Liver (tissue), 9 donors: ENCODE results near the gene CHRD. TPM values are rescaled to one million over a fixed set of nuclear protein-coding genes. Genes with fewer than 3 reads are reported as not detected.

Experiments used
- DNase-seq: peaks from one replicate; pipeline ENCODE4 v3.0.0-alpha.2; 2017; ENCODE audit warnings: low spot score
- H3K27ac ChIP-seq, 2 donors: one replicate each; pipeline ENCODE4 v1.7.0; 2013; ENCODE audit warnings: inconsistent platforms in 2 of 2, low read length in 2 of 2, control low read depth in 1 of 2, low read depth in 1 of 2, mild to moderate bottlenecking in 1 of 2
- H3K27me3 ChIP-seq, 4 donors: one replicate each; pipeline versions ENCODE4 v1.6.1 to v1.7.0; 2013; ENCODE audit warnings: low read length in 3 of 4, inconsistent platforms in 1 of 4, mild to moderate bottlenecking in 1 of 4, moderate library complexity in 1 of 4; ENCODE audit not compliant: control insufficient read depth in 4 of 4, insufficient read depth in 4 of 4
- H3K36me3 ChIP-seq, 4 donors: one replicate each; pipeline versions ENCODE4 v1.6.1 to v1.7.0; 2013; ENCODE audit warnings: low read length in 3 of 4, mild to moderate bottlenecking in 3 of 4, low read depth in 1 of 4, moderate library complexity in 1 of 4; ENCODE audit not compliant: control insufficient read depth in 4 of 4, insufficient read depth in 3 of 4
- H3K4me1 ChIP-seq, 4 donors: one replicate each; pipeline versions ENCODE4 v1.6.1 to v1.7.0; 2013; ENCODE audit warnings: low read length in 3 of 4, mild to moderate bottlenecking in 3 of 4, moderate library complexity in 1 of 4; ENCODE audit not compliant: control insufficient read depth in 4 of 4, insufficient read depth in 4 of 4
- H3K4me3 ChIP-seq, 3 donors: one replicate each; pipeline versions ENCODE4 v1.6.1 to v1.7.0; 2013; ENCODE audit warnings: low read length in 3 of 3, control low read depth in 1 of 3, low read depth in 1 of 3, mild to moderate bottlenecking in 1 of 3
- H3K9ac ChIP-seq, 2 donors: one replicate each; pipeline ENCODE4 v1.7.0; 2013; ENCODE audit warnings: low read length in 2 of 2, mild to moderate bottlenecking in 2 of 2, moderate library complexity in 2 of 2, control low read depth in 1 of 2, low read depth in 1 of 2
- H3K9me3 ChIP-seq, 4 donors: one replicate each; pipeline versions ENCODE4 v1.6.1 to v1.7.0; 2013; ENCODE audit warnings: low read length in 3 of 4; ENCODE audit not compliant: control insufficient read depth in 4 of 4
- ATF3 ChIP-seq: IDR thresholded peaks from 2 replicates; pipeline ENCODE4 v1.6.1; 2016; ENCODE audit warnings: antibody characterized with exemption
- CTCF ChIP-seq: fragments of 150-350 bp; IDR thresholded peaks from 2 replicates; pipeline ENCODE4 v1.5.1; 2017; ENCODE audit warnings: improper control_type of control experiment, low read depth, low read length; ENCODE audit not compliant: missing input control
- GABPA ChIP-seq, 2 donors: IDR thresholded peaks in 1 of 2; conservative IDR thresholded peaks in 1 of 2; 2 replicates each; pipeline ENCODE4 v1.6.1; 2016; ENCODE audit warnings: antibody characterized with exemption in 2 of 2, mild to moderate bottlenecking in 1 of 2, moderate library complexity in 1 of 2
- HNF4G ChIP-seq: IDR thresholded peaks from 2 replicates; pipeline ENCODE4 v1.6.1; 2016; ENCODE audit warnings: antibody characterized with exemption
- JUND ChIP-seq, 2 donors: IDR thresholded peaks; 2 replicates each; pipeline ENCODE4 v1.6.1; 2016; ENCODE audit warnings: antibody characterized with exemption in 2 of 2
- MAX ChIP-seq: IDR thresholded peaks from 2 replicates; pipeline ENCODE4 v1.6.1; 2016; ENCODE audit warnings: antibody characterized with exemption
- NR2F2 ChIP-seq: IDR thresholded peaks from 2 replicates; pipeline ENCODE4 v1.6.1; 2016; ENCODE audit warnings: antibody characterized with exemption
- RAD21 ChIP-seq, 2 donors: IDR thresholded peaks; 2 replicates each; pipeline ENCODE4 v1.6.1; 2016; ENCODE audit warnings: antibody characterized with exemption in 2 of 2, mild to moderate bottlenecking in 2 of 2
- REST ChIP-seq: IDR thresholded peaks from 2 replicates; pipeline ENCODE4 v1.6.1; 2016; ENCODE audit warnings: antibody characterized with exemption, mild to moderate bottlenecking
- SP1 ChIP-seq: IDR thresholded peaks from 2 replicates; pipeline ENCODE4 v1.6.1; 2018; ENCODE audit warnings: antibody characterized with exemption, mild to moderate bottlenecking
- YY1 ChIP-seq: IDR thresholded peaks from 2 replicates; pipeline ENCODE4 v1.6.1; 2016; ENCODE audit warnings: antibody characterized with exemption, mild to moderate bottlenecking
- WGBS: extraction: QIAGEN DNeasy Blood & Tissue Kit; methylation state at CpG from one replicate; pipeline ENCODE4 v1.1.7; 2013; 5-methylcytosine and 5-hydroxymethylcytosine counted together
- polyA plus RNA-seq, 2 donors: library from polyadenylated mRNA; stranded (reverse) in 1 of 2; unstranded in 1 of 2; fragments of 200-250 nt in 1 of 2; fragments of >200 nt in 1 of 2; fragmentation: Nextera tagmentation in 1 of 2; extraction: Ambion mirVana in 1 of 2; gene quantifications; one replicate each; pipeline versions ENCODE4 v1.2.1 to v1.2.3, GENCODE V29; 2013 to 2015
- total RNA-seq, 2 donors: library from RNA; depleted of rRNA; stranded (reverse); fragments of >200 nt; gene quantifications; one replicate each; pipeline ENCODE4 v1.2.3, GENCODE V29; 2014
- donor health status: healthy.
- donor health status: healthy.
- donor health status: healthy.
- donor health status: healthy.
- donor health status: healthy.

Gene CHRD
- total and polyA plus RNA-seq, 4 donors: 9.2 to 66.4 (median 34.9) TPM

GRCh38 chr3:184347321-184348056 lies 32.4 kb upstream of the CHRD start (continued):
- TF ChIP-seq ATF3 (no peak), MAX (no peak)

- Histone ChIP-seq H3K27me3 (no peaks in the 10 kb centered on the region), H3K9me3 (no peaks in the 10 kb centered on the region), H3K4me3 (no peak overlapping the region), H3K9ac (no peak overlapping the region), H3K27ac (no peak overlapping the region), H3K4me1 (peaks cover 8 to 14% (median 13%) of the 10 kb centered on the region in 4 donors), H3K36me3 (peaks cover 2 to 6% (median 4%) of the 10 kb centered on the region in 4 donors)
- TF ChIP-seq MAX (no peak), NR2F2 (no peak), GABPA (IDR thresholded peaks at IDR 0.05 in 1 of 2, conservative IDR thresholded peaks at IDR 0.05 in 1 of 2) (no peak), SP1 (no peak), RAD21 (IDR thresholded peaks at IDR 0.05) (no peak), HNF4G (no peak), YY1 (no peak), REST (no peak), JUND (IDR thresholded peaks at IDR 0.05) (no peak)
- no peak for DNase-seq
- 96% methylated on average over 4 of the region's 4 CpGs for WGBS
These were observed 31.8 kb upstream of the CHRD start for GRCh38 chr3:184348057-184348382.

GRCh38 chr3:184349563-184350470 lies 30.0 kb upstream of the CHRD start:
- no peak overlapping the region for H3K4me3 ChIP-seq
- WGBS: 87% methylated on average over 10 of the region's 10 CpGs

More at GRCh38 chr3:184349563-184350470, 30.0 kb upstream of the CHRD start:
- Histone ChIP-seq H3K9ac (no peak overlapping the region), H3K27ac (no peak overlapping the region), H3K36me3 (peaks cover 0 to 2% (median 0%) of the 10 kb centered on the region in 4 donors), H3K4me1 (peaks cover 8 to 17% (median 14%) of the 10 kb centered on the region in 4 donors), H3K27me3 (no peaks in the 10 kb centered on the region), H3K9me3 (no peaks in the 10 kb centered on the region)
- TF ChIP-seq CTCF (no peak), SP1 (no peak)
- DNase-seq: no peak
